NCI-H2171 treated with DMSO at 0.1 percent for 48 hours (cell line): ENCODE data around the gene CAMK2A.

ENCODE experiments used
- DNase-seq: peaks from one replicate; lab custom pipeline; 2025; lab: John Stamatoyannopoulos, UW

CAMK2A gene

DNA sequence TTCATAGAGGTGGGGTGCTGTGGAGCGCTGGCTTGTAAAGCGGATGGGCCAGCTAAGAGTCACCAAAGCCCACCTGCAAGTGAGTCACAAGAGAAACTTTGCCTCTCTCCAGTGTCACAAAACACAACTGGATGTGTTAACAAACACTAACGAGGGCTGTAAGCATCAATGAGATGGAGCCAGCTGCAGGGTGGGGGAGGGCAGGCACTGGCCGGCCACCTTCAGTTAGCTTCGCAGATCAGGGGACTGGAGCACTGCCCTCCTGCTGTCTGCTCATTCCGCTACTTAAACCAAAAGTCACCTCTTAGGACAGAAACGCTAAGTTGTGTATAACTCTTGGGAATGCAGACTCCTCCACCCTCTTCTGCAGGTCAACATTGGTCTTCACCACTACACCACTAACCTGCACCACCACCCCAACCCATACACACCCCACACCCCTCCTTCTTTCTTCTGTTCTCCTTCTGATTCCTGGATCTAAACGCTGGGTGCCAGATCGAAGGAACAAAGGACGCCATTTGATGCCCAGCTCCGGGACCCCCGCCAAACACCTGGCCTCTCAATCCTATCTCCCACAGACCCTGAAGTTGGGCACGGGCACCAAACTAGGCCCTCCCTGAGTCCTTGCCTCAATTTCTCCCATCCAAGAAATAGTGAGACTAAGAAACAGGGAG, 11.1 kb upstream of the CAMK2A start:
- no peak for DNase-seq

DNA sequence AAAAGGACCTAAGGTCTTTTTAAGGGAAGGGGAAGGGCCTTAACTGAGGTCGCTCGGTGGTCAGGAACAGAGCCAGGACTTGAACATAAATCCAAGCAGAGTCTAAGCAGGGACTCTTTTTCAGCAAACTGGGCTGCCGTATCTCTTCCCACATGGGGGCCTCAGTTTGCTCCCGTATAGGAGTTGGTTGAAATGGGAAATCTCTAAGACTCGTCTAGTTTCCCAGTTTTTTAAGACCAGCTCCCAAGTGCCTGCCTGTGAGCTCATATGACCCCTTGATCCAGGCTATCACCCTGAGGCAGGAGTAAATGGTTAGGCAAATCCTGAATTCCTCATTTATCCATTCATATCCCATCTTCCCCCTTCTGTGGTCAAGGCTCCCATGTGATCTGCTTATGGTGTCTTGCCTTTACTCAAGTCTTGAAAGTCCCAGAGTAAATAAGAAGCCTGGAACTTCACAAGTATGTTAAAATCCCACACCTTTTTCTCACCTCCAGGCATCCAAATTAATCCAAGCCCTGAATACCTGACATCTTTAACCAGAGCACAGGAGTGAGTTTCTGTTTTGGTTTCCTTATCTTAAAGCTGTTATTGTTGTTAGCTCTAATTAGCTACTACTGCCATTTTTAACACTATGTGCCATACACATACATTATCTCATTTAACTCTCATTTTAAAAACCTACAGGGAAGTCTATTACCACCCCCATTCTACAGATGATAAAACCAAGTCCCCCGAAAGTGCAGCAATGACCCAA, 10.2 kb upstream of the CAMK2A start:
- no peak for DNase-seq

DNA sequence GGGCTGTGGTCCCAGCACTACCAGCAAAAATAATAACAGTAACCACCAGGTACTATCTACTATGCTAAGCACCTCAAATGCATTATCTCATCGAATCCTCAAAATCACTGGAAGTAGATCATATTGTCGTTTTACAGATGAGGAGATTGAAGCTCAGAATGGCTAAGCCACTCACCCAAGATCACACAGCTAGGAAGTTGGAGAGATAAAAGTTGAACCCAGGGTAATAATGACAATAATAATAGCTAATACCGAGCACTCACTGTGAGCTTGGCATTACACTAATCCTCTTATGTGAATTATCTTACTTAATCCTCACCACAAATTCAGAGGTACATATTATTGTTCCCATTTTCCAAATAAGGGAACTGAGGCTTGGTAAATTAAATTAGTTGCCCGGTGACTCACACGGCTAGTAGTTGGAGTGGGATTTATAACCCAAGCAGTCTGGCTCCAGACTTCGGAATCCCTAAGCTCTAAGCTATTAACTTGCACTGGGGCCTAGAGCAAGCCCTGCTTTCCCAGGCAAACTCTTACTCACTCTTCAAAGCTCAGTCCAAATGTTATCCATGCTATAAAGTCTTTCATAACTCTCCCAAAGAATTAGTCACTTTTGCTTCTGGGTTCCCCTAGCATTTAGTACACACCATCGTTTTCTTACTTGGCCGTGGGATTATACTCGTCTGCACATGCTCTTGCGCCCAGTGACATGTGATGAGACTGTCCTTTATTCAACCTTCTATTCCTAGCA, 9.3 kb upstream of the CAMK2A start:
- no peak for DNase-seq

DNA sequence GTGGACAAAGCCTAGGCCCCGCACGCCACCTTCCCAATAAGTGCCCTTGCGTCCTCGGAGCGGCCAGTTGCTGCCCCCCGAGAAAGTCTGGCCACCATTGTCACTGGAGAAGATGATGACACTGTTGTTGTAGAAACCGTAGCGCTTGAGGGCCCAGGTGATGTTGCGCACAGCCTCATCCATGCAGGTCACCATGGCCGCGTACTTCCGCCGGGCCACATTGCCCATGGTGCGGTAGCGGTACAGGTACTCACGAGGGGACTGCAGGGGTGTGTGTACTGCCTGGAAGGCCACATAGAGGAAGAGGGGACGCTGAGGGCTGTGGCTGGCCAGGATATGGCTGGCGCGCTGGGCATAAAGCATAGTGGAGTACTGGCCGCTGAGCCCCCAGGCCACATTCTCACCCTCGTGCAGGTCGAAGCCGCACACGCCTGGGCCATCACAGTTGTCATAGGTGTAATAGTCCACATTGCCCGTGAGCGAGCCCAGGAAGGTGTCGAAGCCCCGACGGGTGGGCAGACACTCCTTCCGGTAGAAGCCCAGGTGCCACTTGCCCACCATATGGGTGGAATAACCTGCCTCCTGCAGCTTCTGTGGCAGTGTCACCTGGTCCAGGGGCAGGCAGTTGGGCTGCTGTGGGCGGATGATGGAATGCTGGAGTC, 8.5 kb upstream of the CAMK2A start:
- no peak for DNase-seq

DNA sequence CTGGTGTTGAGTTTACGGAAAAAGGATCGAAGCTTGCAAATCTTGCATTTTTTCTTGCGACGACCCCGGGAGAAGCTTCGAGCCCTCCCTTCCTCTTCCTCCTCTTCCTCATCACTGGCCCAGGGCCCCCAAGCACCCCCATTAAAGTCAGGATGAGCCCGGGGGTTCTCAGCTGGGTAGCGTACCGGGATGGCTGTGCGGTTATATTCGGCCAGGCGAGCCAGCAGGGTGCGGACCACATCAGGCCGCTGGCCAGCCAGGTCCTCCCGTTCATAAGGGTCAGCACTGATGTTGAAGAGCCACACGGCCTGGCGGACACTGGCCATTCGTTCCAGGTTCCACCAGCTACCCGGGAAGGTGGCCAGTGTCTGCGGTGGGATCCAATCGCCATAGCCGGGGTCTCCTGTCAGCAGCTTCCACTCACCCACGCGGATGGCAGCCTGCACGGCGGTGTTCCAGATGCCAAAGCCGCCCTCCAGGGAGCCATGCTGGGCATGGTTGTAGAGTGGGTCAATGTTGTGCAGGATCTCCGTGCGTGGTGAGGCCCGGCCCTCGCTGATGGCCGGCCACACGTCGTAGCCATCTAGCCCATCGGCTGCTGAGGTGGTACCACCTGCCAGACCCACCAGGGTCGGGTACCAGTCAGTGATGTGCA, 7.8 kb upstream of the CAMK2A start:
- no peak for DNase-seq

DNA sequence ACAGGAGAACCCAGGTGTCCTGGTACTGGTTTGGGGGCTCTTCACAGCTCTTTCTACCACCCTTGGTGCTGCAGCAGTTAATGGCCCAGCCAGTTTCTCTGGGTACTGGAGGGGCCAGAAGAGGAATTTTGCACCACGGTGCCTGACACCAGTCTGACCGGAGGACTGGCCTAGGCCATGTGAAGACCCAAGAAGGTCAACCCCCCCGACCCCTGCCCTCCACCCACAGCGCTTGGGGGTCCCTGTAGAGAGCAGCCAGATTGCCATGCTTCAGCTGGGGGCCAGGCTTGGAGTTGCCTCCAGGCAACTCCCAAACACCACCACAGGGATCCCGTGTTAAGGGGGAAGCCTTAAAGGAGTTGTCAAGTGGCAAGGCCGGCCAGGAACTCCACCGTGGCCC, 6.9 kb upstream of the CAMK2A start:
- DNase-seq = no peak

DNA sequence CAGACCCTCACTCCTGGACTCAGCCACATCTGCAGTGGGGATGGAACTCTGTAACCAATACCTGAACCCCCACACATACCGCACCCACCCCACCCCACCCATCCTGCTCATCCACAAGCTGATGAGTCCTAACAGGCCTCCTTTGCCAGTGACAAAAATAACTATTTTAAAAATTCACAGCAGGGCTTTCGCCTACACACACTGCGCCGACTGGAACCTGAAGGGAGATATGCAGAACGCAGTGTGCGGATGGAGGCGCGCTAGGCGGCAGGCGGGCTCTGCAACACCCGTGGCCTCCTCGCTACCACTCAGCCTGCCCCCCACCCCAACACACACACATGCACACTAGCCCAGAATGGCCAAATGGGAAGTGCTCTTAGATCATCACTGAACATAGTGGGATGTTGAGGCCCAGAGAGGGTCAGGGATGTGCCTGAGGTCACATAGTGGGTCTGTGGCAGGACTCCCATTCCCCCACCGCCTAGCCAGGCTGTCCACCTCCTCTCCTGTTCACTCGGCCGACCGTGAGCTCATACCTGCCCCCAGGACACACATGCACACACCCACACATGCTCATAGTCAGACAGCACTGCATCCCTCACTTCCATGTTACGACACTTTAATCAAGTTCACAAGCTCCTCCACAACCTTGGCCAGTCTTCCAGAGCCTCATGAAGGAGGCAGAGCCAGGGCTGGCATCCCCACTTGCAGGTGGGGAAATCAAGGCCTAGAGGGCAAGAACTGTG, 6.3 kb upstream of the CAMK2A start:
- DNase-seq = no peak

DNA sequence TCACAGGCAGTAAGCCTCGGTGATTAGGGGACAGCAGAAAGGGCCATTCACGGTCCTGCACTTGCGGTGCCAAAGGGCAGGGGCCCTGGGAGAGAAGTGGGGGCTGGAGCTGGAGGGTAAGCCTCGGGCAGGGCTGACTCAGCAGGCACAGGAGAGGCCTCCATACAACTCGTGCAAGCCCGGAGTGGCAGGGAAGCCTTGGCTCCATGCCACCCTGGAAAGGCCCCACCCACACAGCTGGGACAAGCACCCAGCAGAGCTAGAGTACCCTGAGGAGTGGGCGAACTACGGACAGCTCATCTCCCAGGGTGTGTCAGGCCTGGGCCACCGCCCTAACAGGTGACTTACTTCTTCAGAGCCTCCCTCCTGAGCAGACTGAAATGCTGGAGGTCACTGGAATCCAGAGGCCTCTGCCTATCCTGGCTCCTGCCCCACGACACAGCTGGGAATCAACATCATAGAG, 5.6 kb upstream of the CAMK2A start:
- peak; percentile 36 for DNase-seq

DNA sequence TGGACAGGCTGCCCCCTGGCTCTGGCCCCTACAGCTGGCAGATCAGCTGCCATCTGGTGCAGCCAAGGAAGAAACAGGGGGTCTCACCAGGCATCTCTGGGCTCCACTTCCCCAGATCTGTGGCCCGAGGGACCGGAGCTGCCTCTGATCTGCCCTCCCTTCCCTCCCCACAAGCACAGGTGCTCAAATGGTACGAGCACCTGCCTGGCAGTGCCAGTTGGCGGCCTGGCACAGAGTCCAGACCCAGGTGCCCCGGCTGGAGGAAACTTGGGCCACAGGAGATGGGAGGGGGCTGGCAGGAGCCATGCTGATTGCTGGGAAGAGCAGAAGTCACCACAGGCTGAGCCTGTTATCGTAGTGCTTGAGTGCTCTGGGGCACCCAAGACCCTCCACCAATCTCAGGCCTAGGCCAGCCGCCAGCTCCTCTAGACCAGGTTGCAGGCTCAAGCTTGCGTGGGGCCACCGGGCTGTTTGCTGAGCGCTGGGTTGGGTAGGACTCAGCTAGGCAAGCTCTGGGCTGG, 5.0 kb upstream of the CAMK2A start:
- no peak for DNase-seq

DNA sequence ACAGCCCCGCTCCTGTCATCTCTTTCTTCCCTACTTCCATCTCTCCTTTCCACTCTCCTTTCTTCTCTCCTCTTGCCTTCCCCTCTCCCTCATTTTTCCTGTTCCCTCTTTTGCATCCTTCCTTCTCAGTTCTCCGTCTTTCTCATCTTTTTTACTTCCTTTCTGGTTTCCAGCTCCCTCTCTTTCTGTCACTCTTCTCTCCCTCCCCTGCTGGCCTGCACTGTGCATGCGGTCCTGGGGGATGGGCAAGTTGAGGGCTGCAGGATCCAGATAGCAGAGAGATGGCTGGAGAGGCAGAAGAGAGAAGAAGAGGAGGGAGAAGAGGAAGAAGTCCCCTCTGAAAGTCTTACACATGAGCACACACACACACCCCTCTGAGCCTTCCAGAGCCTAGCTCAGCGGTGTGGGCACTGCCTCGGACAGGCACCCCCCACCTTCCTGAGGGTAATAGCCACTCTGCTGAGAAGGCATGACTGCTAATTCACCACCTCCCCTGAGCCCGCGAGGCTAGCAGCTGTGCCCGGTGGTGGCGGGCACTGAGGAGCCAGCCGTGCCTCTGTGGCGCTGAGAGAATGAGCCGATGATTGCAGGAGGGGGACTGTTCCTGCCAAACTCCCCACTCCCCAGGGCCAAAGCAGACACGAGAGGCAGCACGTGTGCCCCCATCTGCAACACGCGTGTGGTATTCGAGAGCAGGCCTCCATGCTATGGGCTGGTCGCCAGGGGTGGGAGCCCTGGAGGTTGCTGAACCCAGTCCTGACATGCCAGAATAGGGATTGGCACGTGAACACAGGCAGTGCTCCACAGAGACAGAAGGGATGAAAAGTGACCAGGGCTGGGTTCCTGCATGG, 3.7 kb upstream of the CAMK2A start:
- no peak for DNase-seq

DNA sequence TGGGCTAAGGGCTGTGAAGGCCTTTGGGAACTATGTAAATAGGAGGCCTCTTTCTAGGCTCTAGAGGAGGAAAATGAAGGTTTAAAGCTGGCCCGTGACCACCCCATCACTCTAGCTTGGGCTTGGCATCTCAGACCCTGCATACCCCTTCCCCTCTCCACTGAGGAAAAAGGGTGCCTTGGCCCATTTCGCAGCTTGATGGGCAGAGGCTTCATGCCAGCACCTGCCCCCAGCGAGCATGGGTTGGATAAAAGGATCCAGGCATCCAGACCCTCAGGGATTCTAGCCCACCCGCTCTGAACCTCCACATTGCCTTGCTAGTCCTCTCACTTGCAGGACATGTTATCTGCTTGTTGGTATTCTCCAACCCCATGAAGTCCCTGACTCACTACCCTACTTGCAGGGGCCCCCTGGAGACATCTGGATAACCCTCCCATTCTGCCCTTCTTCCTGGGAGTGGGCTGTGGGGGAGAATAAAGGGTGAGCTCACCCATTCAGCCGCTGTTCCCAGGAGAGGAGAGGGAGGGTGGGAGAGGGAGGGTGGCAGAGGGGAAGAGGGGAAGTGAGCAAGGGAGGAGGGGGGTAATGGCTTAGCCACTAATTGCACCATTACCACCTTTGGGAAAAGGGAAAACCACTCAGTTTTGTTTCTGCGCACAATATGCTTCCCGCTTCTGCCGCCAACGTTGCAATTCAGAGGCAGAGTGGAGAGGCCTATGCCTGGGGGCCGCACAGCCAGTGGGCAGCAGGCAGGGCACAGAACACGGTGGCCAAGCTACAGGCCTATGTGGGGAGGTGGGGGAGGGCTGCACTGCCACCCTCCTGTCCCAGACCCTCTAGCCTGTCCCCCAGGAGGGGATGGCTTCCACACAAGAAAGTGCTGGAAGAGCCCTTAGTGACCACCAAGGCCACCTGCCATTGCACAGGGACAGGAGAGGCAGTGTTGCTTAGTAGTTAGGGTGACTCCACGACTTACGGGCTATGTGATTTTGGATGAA, 2.1 kb upstream of the CAMK2A start:
- DNase-seq = no peak

DNA sequence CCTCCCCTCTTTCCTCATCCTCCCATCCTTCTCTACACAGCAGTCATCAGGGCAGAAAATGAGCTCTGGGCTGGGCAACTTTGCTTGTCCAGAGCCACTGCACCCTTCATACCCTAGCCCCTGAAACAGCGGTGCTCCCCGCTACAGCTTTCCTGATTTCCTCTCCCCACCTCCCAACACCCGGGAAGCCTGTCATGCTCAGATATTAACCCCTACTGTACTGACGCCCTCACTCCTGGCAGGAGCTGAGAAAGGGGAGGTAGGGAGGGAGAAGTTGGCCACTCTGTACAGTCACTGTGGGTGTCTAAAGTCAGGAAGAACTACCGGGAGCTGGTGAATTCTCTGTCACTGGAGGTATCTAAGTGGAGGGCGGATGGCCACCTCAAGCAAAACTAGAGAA, 782 bp downstream of the CAMK2A start:
- DNase-seq = no peak

DNA sequence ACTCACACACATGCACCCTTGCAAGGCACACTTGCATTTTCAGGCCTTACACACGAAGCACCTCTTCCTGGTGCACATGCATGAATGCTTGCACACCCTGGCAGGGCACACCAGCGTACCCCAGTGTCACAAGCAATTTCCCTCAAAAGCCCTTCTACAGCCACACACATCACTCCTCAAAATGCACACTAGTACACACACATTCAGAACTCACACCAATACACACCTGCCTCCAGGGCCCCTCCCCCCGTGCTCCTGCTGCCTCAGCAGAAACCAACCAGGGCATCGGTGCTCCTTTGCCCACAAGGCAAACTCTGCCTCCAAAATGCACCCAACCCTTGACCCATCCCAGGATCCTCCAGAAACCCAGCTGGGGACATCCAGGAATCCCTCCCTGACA, 1.2 kb downstream of the CAMK2A start:
- no peak for DNase-seq

DNA sequence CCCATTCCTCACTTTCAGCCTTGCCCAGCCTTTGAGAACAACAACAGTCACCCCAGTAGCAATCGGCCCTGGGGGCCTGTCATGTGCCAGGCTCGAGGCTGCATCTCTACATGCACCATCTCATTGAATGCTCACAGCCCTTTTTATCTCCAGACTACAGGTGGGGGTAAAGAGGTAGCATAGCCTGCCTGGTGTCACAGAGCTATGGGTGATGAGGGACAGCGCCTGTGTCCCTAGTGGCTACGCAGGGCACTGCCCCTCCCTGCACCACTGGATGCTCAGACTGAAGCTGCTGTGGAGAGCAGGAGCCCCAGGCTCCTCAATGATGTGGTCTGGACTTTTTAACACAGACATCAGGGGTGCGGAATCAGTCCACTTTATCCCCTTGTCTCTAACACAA, 2.8 kb downstream of the CAMK2A start:
- DNase-seq = no peak

DNA sequence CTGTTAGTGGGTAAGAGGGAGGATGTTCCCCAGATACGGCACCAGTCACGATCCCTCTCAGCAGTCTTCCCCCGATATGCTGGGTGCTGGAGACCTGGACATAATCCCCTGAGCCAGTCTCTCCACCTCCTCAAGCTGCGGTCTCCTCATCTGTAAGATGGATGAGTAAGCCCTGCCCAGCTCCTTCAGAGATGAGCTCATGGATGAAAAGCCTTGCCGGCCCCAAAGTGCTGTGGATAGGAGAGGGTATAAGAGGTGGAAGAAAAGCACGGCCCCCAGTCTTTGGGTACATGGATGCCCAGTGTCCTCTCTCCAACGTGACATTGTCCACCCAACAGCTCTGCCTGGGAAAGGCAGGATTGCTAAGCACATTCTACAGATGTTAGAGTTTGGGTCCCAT, 4.5 kb downstream of the CAMK2A start:
- no peak for DNase-seq

DNA sequence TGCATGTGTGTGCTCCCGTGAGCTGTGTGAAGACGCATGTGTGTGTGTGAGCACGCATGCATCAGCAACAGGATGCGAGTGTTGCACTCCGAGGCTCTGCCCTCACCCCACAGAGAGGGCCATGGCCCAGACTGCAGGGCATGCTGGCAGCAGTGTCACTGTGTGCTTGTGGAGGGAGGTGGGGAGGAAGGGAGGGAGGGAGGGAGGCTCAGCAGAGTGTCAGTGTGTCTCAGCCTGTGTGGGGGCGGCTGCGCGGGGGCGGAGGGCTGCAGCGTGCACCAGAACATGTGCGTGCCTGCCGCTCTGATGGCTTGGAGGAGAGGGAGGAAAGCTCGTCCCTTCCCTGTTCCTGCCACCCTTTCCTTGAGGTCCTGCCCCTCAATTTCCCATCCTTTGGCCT, 5.3 kb downstream of the CAMK2A start:
- DNase-seq = no peak

DNA sequence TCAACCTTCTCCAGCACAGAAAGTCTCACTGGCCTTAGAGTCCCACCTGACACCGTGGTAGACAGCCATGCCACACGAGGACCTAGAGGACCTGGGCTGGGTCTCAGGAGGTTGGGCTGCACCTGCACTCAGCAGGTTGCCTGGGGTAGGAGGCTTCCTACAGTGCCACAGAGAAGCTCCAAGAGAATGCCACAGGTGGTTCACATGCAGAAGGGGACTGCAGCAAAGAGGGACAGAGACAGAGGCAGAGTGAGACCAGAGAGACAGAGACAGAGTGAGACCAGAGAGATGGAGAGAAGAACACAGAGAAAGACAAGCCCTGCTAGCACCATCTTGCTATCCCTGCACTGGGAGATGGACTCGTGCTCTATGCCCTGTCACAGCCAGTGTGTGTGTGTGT, 5.7 kb downstream of the CAMK2A start:
- DNase-seq = no peak

DNA sequence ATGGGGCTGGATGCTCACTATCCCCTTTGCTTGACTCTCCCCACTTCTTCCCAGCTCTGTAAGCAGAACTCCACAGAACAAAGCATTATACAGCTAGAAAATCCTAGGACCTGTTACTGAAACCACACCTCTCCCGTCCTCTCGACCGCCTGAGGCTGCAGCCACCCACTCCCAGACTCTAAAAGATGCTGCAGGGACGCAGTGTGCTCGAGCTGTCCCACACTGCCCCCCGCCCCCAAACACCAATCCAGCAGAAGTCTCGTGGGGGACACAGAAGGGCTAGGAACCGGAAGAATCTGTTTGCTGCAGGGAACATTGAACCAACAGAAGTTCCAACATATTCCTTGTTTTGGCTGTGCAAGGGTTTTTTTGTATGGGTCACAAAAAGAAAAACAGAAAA, 7.6 kb downstream of the CAMK2A start:
- DNase-seq = no peak
